GM06990 (cell line): ENCODE data around the gene SNAI3.

ENCODE experiments used
- DNase-seq: peaks from one replicate; pipeline ENCODE4 v3.0.0-alpha.2; 2011; ENCODE audit not compliant: insufficient read length; ENCODE audit errors: extremely low read depth
- H3K27me3 ChIP-seq: replicated peaks from 2 replicates; pipeline ENCODE4 v1.6.0; 2011; ENCODE audit warnings: low read length; ENCODE audit not compliant: control insufficient read depth, insufficient read depth
- H3K36me3 ChIP-seq: 2 replicates; pipeline ENCODE4 v1.5.1; 2011; ENCODE audit warnings: low read length; ENCODE audit not compliant: control insufficient read depth, insufficient read depth
- H3K4me3 ChIP-seq: replicated peaks from 2 replicates; pipeline ENCODE4 v1.5.1; 2011; ENCODE audit warnings: low read depth, mild to moderate bottlenecking, control low read depth, low read length
- TF ChIP-seq, protein P1 (sequence below): IDR thresholded peaks from 2 replicates; pipeline ENCODE4 v1.5.1; 2011; ENCODE audit warnings: low read length, control low read depth, mild to moderate bottlenecking, inconsistent platforms; ENCODE audit not compliant: insufficient read depth, poor library complexity, severe bottlenecking

Gene SNAI3

GRCh38 chr16:88727871-88728270 is 41.6 kb upstream of the SNAI3 start:
- peaks cover 48% of the 10 kb centered on the region for H3K36me3 ChIP-seq
- no peaks in the 10 kb centered on the region for H3K27me3 ChIP-seq
- TF ChIP-seq, protein P1, sequence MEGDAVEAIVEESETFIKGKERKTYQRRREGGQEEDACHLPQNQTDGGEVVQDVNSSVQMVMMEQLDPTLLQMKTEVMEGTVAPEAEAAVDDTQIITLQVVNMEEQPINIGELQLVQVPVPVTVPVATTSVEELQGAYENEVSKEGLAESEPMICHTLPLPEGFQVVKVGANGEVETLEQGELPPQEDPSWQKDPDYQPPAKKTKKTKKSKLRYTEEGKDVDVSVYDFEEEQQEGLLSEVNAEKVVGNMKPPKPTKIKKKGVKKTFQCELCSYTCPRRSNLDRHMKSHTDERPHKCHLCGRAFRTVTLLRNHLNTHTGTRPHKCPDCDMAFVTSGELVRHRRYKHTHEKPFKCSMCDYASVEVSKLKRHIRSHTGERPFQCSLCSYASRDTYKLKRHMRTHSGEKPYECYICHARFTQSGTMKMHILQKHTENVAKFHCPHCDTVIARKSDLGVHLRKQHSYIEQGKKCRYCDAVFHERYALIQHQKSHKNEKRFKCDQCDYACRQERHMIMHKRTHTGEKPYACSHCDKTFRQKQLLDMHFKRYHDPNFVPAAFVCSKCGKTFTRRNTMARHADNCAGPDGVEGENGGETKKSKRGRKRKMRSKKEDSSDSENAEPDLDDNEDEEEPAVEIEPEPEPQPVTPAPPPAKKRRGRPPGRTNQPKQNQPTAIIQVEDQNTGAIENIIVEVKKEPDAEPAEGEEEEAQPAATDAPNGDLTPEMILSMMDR = no peak
- no peak for DNase-seq
- H3K4me3 ChIP-seq = no peak overlapping the region

DNA sequence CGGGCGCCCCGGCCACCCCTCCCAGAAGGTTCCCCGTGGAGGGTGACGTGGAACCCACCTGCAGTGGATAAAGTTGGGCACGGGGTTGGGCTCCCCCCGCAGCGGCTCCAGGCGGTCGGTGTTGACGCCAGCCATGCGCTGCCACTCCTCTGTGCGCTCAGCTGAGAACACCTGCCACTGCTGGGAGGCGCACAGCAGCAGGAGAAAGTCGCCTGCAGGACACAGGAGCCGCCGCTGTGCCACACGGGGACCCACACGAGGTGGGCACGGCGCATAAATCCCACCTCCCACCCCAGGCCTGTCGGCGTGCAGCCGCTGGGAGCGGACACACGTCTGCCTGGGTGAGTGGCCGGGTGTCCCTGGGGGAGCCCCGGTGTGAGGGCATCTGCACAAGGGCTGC is 40.7 kb upstream of the SNAI3 start:
- TF ChIP-seq, protein P1 = no peak
- H3K27me3 ChIP-seq = no peaks in the 10 kb centered on the region
- no peak for DNase-seq
- peaks cover 50% of the 10 kb centered on the region for H3K36me3 ChIP-seq
- H3K4me3 ChIP-seq = no peak overlapping the region

GRCh38 chr16:88726408-88726749 is 40.1 kb upstream of the SNAI3 start:
- TF ChIP-seq, protein P1 = no peak
- H3K36me3 ChIP-seq = peaks cover 52% of the 10 kb centered on the region
- H3K27me3 ChIP-seq = no peaks in the 10 kb centered on the region
- H3K4me3 ChIP-seq = no peak overlapping the region
- DNase-seq = no peak

DNA sequence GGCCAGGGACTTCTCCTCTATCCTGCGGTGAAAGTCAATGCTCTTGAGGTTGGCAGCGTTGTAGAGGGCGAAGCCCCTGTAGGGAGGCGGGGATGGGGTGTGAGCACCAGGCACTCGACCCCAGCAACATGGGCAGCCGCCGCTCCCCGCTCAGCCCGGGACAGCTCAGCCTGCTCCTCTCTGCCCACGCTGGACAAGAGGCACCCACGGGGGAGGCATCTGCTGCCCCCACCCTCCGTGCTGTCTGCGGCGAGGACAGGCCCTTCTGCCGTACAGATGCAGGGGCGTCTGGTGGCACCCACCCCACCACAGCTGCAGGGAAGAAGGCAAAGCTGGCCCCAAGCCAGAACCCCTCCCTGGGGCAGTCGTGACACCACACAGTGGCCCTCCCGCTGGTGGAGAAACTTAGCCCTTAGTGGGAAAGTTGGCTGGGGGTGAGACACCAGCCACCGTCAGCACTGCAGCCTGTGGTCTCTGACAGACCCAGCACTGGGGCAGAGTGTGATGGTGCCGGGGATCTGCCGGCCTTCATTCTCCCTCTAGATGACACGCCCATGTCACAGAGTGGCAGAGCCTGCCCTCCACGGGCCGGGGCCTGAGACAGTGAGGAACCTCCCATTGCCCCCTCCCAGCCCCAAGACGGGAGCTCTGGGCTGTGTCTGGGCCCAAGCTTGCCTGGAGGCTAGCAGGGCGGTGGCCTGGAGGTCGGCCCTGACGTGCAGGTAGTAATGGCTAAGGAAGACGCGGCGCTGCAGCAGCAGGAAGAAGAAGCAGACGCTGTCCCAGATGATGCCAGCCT is 39.5 kb upstream of the SNAI3 start:
- peaks cover 52% of the 10 kb centered on the region for H3K36me3 ChIP-seq
- TF ChIP-seq, protein P1 = no peak
- no peak overlapping the region for H3K4me3 ChIP-seq
- no peak for DNase-seq
- H3K27me3 ChIP-seq = no peaks in the 10 kb centered on the region

DNA sequence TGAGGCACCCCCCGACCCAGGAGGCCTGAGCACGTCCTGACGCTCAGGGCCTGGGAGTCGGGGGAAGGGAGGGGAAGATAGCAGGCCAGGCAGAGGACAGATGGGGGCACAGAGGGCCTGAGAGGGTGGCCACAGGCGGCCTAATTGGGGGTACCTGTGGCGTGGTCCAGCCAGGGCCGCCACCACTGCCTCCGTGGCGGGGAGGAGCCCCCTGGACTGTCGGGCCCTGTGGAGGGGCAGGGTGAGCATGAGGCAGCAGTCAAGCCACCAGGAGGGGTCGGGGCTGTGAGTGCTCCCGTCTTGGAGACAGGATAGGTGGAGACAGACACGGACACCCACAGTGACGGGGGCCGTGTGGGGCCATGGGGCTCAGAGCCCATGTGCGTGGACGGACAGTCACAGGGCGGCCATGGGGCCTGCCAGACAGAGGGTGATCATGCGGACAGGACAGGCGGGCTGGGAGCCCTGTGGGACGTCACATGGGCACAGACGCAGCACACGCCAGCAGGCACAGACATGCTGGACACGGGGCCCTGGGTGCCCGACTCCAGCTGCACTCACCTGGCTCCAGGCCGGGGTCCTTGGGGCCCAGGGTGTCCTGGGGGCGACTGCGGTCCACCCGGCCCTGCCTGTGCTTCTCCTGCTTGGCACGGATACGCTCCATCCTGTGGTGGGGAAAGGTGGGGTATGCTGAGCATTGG is 38.7 kb upstream of the SNAI3 start:
- TF ChIP-seq, protein P1 = no peak
- no peak overlapping the region for H3K4me3 ChIP-seq
- H3K27me3 ChIP-seq = no peaks in the 10 kb centered on the region
- peaks cover 55% of the 10 kb centered on the region for H3K36me3 ChIP-seq
- DNase-seq = no peak
